GM23338 (cell line): ENCODE measurements around the gene FAM76A. TPM values are rescaled to one million over a fixed set of nuclear protein-coding genes. Genes with fewer than 3 reads are reported as not detected.

Experiments
- ATAC-seq: fragments of 200-7000 bp; cut with Tn5 transposase; 3 replicates; pipeline ENCODE4 v1.9.1; 2020
- DNase-seq: peaks from one replicate; pipeline ENCODE4 v3.0.0-alpha.2; 2015; ENCODE audit warnings: low spot score
- H2AFZ ChIP-seq: fragments of 200-600 bp; sonication (generic); 2 replicates; pipeline ENCODE4 v1.8.0; 2016; ENCODE audit warnings: antibody characterized with exemption, mild to moderate bottlenecking, moderate library complexity
- H3F3A ChIP-seq: fragments of 200-600 bp; sonication (generic); replicated peaks from 2 replicates; pipeline ENCODE4 v1.8.0; 2017; ENCODE audit warnings: antibody characterized with exemption, mixed run types, low read depth
- H3K27ac ChIP-seq: fragments of 200-600 bp; sonication (generic); 2 replicates; pipeline ENCODE4 v1.6.1; 2016; ENCODE audit warnings: low read depth
- H3K27me3 ChIP-seq: fragments of 200-600 bp; sonication (generic); 2 replicates; pipeline ENCODE4 v1.8.0; 2016; ENCODE audit warnings: mild to moderate bottlenecking, mixed run types, moderate library complexity; ENCODE audit not compliant: insufficient read depth
- H3K36me3 ChIP-seq: fragments of 200-600 bp; sonication (generic); 2 replicates; pipeline ENCODE4 v1.8.0; 2016; ENCODE audit warnings: mild to moderate bottlenecking; ENCODE audit not compliant: insufficient read depth
- H3K4me1 ChIP-seq: fragments of 200-600 bp; sonication (generic); 2 replicates; pipeline ENCODE4 v1.8.0; 2016; ENCODE audit warnings: mild to moderate bottlenecking, moderate library complexity; ENCODE audit not compliant: insufficient read depth
- H3K4me2 ChIP-seq: fragments of 200-600 bp; sonication (generic); 2 replicates; pipeline ENCODE4 v1.7.1; 2017; ENCODE audit warnings: mixed run types
- H3K4me3 ChIP-seq: fragments of 200-600 bp; sonication (generic); 2 replicates; pipeline ENCODE4 v1.6.1; 2016; ENCODE audit warnings: mixed run types
- H3K79me2 ChIP-seq: fragments of 200-600 bp; sonication (generic); replicated peaks from 2 replicates; pipeline ENCODE4 v1.8.0; 2017; ENCODE audit warnings: mild to moderate bottlenecking; ENCODE audit not compliant: insufficient read depth
- H3K9me2 ChIP-seq: fragments of 200-600 bp; sonication (generic); 2 replicates; pipeline ENCODE4 v1.8.0; 2017; ENCODE audit not compliant: insufficient read depth
- H4K20me1 ChIP-seq: fragments of 200-600 bp; sonication (generic); replicated peaks from 2 replicates; pipeline ENCODE4 v1.8.0; 2017; ENCODE audit warnings: mild to moderate bottlenecking; ENCODE audit not compliant: insufficient read depth
- H3K27ac Mint-ChIP-seq: 2 replicates; pipeline ENCODE4 v1.8.0; 2020; ENCODE audit warnings: inconsistent platforms, mild to moderate bottlenecking, moderate library complexity, mixed read lengths
- H3K27me3 Mint-ChIP-seq: 3 replicates; pipeline ENCODE4 v1.8.0; 2022; ENCODE audit warnings: low read depth, mild to moderate bottlenecking, moderate library complexity, mixed read lengths, inconsistent platforms; ENCODE audit not compliant: insufficient read depth, poor library complexity
- H3K36me3 Mint-ChIP-seq: 3 replicates; pipeline ENCODE4 v1.8.0; 2021; ENCODE audit warnings: low read depth, mild to moderate bottlenecking, inconsistent platforms, moderate library complexity, mixed read lengths
- H3K4me1 Mint-ChIP-seq: 3 replicates; pipeline ENCODE4 v1.8.0; 2020; ENCODE audit warnings: mild to moderate bottlenecking, inconsistent platforms, mixed read lengths
- H3K4me3 Mint-ChIP-seq: 3 replicates; pipeline ENCODE4 v1.8.0; 2021; ENCODE audit warnings: moderate library complexity, mild to moderate bottlenecking, inconsistent platforms, mixed read lengths
- H3K9me3 Mint-ChIP-seq: 3 replicates; pipeline ENCODE4 v1.8.0; 2020; ENCODE audit warnings: moderate library complexity, mild to moderate bottlenecking, inconsistent platforms, mixed read lengths
- CREB1 ChIP-seq: fragments of 250-450 bp; sonication (Bioruptor Pico); IDR thresholded peaks from 2 replicates; pipeline ENCODE4 v1.5.0; 2020; ENCODE audit warnings: low read depth, mild to moderate bottlenecking, moderate library complexity
- EZH2 ChIP-seq: fragments of 200-600 bp; sonication (generic); IDR thresholded peaks from one replicate; pipeline ENCODE4 v1.8.0; 2017; ENCODE audit warnings: antibody characterized with exemption, mild to moderate bottlenecking, low read depth; ENCODE audit not compliant: unreplicated experiment
- EZH2phosphoT487 ChIP-seq: fragments of 200-600 bp; sonication (generic); IDR thresholded peaks from one replicate; pipeline ENCODE4 v1.8.1; 2018; ENCODE audit warnings: antibody characterized with exemption; ENCODE audit not compliant: unreplicated experiment
- JUNB ChIP-seq: IDR thresholded peaks from one replicate; pipeline ENCODE4 v1.6.1; 2016; ENCODE audit warnings: antibody characterized with exemption; ENCODE audit not compliant: unreplicated experiment
- NANOG ChIP-seq: IDR thresholded peaks from 2 replicates; pipeline ENCODE4 v1.6.1; 2016; ENCODE audit warnings: antibody characterized with exemption, borderline replicate concordance
- POLR2AphosphoS5 ChIP-seq: IDR thresholded peaks from 2 replicates; pipeline ENCODE4 v1.6.1; 2016; ENCODE audit warnings: antibody characterized with exemption, low read depth
- STAT1 ChIP-seq: IDR thresholded peaks from one replicate; pipeline ENCODE4 v1.6.1; 2016; ENCODE audit warnings: antibody characterized with exemption; ENCODE audit not compliant: unreplicated experiment
- ZNF114 ChIP-seq: fragments of 250-450 bp; sonication (Bioruptor Pico); IDR thresholded peaks from 2 replicates; pipeline ENCODE4 v1.5.0; 2020; ENCODE audit warnings: mild to moderate bottlenecking, moderate library complexity
- ZNF331 ChIP-seq: fragments of 250-450 bp; sonication (Bioruptor Pico); IDR thresholded peaks from 2 replicates; pipeline ENCODE4 v1.5.0; 2020; ENCODE audit warnings: low read depth, mild to moderate bottlenecking, moderate library complexity
- polyA plus RNA-seq: library from polyadenylated mRNA; unstranded; fragments of >200 nt; fragmentation: Nextera tagmentation; extraction: Ambion mirVana; gene quantifications from 2 replicates; pipeline ENCODE4 v1.2.1, GENCODE V29; 2016
- total RNA-seq: library from RNA; depleted of rRNA; stranded (reverse); fragments of >200 nt; shearing (Covaris generic); gene quantifications from 2 replicates; pipeline ENCODE4 v1.2.3, GENCODE V29; 2014
- TF ChIP-seq, protein P1 (sequence below): IDR thresholded peaks from one replicate; pipeline ENCODE4 v1.6.1; 2018; ENCODE audit warnings: antibody characterized with exemption; ENCODE audit not compliant: unreplicated experiment
- TF ChIP-seq, protein P2 (sequence below), 2 experiments: fragments of 200-600 bp in 1 of 2; sonication (generic) in 1 of 2; conservative IDR thresholded peaks; 2 replicates each; pipeline versions ENCODE4 v1.5.1 to v1.6.1; 2016 to 2017; ENCODE audit warnings: antibody characterized with exemption in 2 of 2, low read depth in 2 of 2, mild to moderate bottlenecking in 2 of 2, moderate library complexity in 1 of 2
- TF ChIP-seq, protein P3 (sequence below): IDR thresholded peaks from 2 replicates; pipeline ENCODE4 v1.6.1; 2016; ENCODE audit warnings: antibody characterized with exemption
- TF ChIP-seq, protein P4 (sequence below): fragments of 250-450 bp; sonication (Bioruptor Pico); IDR thresholded peaks from 2 replicates; pipeline ENCODE4 v1.5.0; 2020; ENCODE audit warnings: mild to moderate bottlenecking, moderate library complexity

The FAM76A gene
- total and polyA plus RNA-seq, 2 experiments from 2014 or later: 12.5 to 13.8 TPM

DNA sequence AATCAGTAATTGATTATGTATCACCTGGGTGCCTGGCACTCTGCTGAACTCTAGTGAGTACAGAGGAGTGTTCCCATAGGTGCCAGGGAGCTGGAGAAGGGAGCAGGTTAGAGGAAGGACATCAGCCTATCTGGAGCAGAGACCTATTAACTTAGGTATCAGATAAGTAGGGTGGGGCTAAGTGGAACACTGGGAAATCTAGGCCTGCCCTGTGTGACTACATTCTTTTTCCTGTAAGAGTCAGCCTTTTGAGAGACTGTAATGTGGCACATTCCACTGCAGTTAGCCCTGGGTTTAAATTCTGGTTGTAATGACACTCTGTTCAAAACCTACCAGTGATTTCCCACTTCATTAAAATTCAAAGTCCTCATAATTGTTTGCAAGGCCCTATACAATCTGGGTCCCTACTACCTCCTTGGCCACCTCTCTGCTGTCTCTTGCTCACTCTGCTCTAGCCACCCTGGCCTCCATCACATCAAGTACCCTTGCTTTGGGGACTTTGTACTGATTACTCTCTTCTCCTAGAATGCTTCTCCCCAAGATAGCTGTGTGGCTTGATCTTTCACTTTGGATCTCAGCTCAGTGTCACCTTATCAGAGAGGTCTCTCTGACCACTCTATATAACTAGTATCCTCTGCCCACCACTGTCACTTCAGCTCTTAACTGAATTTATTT, 60.2 kb downstream of the FAM76A start:
- Mint-ChIP-seq H3K36me3 (peaks cover 12% of the 10 kb centered on the region; the same call in 2 of the 3 replicates), H3K9me3 (no peaks in the 10 kb centered on the region), H3K27me3 (no peaks in the 10 kb centered on the region), H3K4me3 (no peak overlapping the region), H3K27ac (no peak overlapping the region), H3K4me1 (no peaks in the 10 kb centered on the region)
- Histone ChIP-seq H4K20me1 (no peaks in the 10 kb centered on the region), H3K4me3 (no peak overlapping the region), H3K36me3 (0 out of 2 replicates have a peak, but pooled peaks cover 5% of the 10 kb centered on the region), H3K9me2 (no peaks in the 10 kb centered on the region), H3K4me2 (no peak overlapping the region), H3K27ac (no peak overlapping the region; the same call in 1 of the 2 replicates), H3F3A (no peaks in the 10 kb centered on the region), H3K4me1 (no peaks in the 10 kb centered on the region), H3K79me2 (no peaks in the 10 kb centered on the region; the same call in none of the 2 replicates), H3K27me3 (no peaks in the 10 kb centered on the region), H2AFZ (no peak overlapping the region)
- ATAC-seq: peak; percentile 73
- TF ChIP-seq JUNB (no peak), EZH2phosphoT487 (no peak), EZH2 (no peak), POLR2AphosphoS5 (no peak), CREB1 (CRISPR knock-in tag) (no peak), NANOG (no peak), STAT1 (no peak), ZNF114 (CRISPR knock-in tag) (no peak), ZNF331 (no peak)
- TF ChIP-seq, protein P1, sequence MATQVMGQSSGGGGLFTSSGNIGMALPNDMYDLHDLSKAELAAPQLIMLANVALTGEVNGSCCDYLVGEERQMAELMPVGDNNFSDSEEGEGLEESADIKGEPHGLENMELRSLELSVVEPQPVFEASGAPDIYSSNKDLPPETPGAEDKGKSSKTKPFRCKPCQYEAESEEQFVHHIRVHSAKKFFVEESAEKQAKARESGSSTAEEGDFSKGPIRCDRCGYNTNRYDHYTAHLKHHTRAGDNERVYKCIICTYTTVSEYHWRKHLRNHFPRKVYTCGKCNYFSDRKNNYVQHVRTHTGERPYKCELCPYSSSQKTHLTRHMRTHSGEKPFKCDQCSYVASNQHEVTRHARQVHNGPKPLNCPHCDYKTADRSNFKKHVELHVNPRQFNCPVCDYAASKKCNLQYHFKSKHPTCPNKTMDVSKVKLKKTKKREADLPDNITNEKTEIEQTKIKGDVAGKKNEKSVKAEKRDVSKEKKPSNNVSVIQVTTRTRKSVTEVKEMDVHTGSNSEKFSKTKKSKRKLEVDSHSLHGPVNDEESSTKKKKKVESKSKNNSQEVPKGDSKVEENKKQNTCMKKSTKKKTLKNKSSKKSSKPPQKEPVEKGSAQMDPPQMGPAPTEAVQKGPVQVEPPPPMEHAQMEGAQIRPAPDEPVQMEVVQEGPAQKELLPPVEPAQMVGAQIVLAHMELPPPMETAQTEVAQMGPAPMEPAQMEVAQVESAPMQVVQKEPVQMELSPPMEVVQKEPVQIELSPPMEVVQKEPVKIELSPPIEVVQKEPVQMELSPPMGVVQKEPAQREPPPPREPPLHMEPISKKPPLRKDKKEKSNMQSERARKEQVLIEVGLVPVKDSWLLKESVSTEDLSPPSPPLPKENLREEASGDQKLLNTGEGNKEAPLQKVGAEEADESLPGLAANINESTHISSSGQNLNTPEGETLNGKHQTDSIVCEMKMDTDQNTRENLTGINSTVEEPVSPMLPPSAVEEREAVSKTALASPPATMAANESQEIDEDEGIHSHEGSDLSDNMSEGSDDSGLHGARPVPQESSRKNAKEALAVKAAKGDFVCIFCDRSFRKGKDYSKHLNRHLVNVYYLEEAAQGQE: no peak
- TF ChIP-seq, protein P2, sequence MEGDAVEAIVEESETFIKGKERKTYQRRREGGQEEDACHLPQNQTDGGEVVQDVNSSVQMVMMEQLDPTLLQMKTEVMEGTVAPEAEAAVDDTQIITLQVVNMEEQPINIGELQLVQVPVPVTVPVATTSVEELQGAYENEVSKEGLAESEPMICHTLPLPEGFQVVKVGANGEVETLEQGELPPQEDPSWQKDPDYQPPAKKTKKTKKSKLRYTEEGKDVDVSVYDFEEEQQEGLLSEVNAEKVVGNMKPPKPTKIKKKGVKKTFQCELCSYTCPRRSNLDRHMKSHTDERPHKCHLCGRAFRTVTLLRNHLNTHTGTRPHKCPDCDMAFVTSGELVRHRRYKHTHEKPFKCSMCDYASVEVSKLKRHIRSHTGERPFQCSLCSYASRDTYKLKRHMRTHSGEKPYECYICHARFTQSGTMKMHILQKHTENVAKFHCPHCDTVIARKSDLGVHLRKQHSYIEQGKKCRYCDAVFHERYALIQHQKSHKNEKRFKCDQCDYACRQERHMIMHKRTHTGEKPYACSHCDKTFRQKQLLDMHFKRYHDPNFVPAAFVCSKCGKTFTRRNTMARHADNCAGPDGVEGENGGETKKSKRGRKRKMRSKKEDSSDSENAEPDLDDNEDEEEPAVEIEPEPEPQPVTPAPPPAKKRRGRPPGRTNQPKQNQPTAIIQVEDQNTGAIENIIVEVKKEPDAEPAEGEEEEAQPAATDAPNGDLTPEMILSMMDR (conservative IDR thresholded peaks at IDR 0.05; ENCODE audit: low read depth in 2 of 2): no peak
- TF ChIP-seq, protein P3, sequence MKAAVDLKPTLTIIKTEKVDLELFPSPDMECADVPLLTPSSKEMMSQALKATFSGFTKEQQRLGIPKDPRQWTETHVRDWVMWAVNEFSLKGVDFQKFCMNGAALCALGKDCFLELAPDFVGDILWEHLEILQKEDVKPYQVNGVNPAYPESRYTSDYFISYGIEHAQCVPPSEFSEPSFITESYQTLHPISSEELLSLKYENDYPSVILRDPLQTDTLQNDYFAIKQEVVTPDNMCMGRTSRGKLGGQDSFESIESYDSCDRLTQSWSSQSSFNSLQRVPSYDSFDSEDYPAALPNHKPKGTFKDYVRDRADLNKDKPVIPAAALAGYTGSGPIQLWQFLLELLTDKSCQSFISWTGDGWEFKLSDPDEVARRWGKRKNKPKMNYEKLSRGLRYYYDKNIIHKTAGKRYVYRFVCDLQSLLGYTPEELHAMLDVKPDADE: no peak
- TF ChIP-seq, protein P4, sequence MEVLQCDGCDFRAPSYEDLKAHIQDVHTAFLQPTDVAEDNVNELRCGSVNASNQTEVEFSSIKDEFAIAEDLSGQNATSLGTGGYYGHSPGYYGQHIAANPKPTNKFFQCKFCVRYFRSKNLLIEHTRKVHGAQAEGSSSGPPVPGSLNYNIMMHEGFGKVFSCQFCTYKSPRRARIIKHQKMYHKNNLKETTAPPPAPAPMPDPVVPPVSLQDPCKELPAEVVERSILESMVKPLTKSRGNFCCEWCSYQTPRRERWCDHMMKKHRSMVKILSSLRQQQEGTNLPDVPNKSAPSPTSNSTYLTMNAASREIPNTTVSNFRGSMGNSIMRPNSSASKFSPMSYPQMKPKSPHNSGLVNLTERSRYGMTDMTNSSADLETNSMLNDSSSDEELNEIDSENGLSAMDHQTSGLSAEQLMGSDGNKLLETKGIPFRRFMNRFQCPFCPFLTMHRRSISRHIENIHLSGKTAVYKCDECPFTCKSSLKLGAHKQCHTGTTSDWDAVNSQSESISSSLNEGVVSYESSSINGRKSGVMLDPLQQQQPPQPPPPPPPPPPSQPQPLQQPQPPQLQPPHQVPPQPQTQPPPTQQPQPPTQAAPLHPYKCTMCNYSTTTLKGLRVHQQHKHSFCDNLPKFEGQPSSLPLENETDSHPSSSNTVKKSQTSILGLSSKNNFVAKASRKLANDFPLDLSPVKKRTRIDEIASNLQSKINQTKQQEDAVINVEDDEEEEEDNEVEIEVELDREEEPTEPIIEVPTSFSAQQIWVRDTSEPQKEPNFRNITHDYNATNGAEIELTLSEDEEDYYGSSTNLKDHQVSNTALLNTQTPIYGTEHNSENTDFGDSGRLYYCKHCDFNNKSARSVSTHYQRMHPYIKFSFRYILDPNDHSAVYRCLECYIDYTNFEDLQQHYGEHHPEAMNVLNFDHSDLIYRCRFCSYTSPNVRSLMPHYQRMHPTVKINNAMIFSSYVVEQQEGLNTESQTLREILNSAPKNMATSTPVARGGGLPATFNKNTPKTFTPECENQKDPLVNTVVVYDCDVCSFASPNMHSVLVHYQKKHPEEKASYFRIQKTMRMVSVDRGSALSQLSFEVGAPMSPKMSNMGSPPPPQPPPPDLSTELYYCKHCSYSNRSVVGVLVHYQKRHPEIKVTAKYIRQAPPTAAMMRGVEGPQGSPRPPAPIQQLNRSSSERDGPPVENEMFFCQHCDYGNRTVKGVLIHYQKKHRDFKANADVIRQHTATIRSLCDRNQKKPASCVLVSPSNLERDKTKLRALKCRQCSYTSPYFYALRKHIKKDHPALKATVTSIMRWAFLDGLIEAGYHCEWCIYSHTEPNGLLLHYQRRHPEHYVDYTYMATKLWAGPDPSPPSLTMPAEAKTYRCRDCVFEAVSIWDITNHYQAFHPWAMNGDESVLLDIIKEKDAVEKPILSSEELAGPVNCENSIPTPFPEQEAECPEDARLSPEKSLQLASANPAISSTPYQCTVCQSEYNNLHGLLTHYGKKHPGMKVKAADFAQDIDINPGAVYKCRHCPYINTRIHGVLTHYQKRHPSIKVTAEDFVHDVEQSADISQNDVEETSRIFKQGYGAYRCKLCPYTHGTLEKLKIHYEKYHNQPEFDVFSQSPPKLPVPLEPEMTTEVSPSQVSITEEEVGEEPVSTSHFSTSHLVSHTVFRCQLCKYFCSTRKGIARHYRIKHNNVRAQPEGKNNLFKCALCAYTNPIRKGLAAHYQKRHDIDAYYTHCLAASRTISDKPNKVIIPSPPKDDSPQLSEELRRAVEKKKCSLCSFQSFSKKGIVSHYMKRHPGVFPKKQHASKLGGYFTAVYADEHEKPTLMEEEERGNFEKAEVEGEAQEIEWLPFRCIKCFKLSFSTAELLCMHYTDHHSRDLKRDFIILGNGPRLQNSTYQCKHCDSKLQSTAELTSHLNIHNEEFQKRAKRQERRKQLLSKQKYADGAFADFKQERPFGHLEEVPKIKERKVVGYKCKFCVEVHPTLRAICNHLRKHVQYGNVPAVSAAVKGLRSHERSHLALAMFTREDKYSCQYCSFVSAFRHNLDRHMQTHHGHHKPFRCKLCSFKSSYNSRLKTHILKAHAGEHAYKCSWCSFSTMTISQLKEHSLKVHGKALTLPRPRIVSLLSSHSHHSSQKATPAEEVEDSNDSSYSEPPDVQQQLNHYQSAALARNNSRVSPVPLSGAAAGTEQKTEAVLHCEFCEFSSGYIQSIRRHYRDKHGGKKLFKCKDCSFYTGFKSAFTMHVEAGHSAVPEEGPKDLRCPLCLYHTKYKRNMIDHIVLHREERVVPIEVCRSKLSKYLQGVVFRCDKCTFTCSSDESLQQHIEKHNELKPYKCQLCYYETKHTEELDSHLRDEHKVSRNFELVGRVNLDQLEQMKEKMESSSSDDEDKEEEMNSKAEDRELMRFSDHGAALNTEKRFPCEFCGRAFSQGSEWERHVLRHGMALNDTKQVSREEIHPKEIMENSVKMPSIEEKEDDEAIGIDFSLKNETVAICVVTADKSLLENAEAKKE (CRISPR knock-in tag): no peak
- DNase-seq: peak; percentile 35
